ENCODE data around the gene TSPAN17.

The TSPAN17 gene

GRCh38 chr5:176673651-176674583 is 26.6 kb downstream of the TSPAN17 start:
- Histone ChIP-seq H3K4me1 (ENCODE audit: control insufficient read depth, insufficient read depth, low read length) (no peaks in the 10 kb centered on the region), H3K27me3 (ENCODE audit: control insufficient read depth, insufficient read depth, low read length) (peaks cover 16% of the 10 kb centered on the region), H3K9ac (ENCODE audit: low read length) (no peak overlapping the region), H3K36me3 (ENCODE audit: control insufficient read depth, insufficient read depth, low read length) (no peaks in the 10 kb centered on the region), H3K4me3 (ENCODE audit: low read length) (no peak overlapping the region), H3K27ac (ENCODE audit: low read depth, low read length) (no peak overlapping the region)

GRCh38 chr5:176674799-176675198 is 27.5 kb downstream of the TSPAN17 start:
- H3K4me1 ChIP-seq (ENCODE audit: control insufficient read depth, insufficient read depth, low read length): no peaks in the 10 kb centered on the region
- no peaks in the 10 kb centered on the region for H3K36me3 ChIP-seq (ENCODE audit: control insufficient read depth, insufficient read depth, low read length)
- H3K9ac ChIP-seq (ENCODE audit: low read length): no peak overlapping the region
- no peak overlapping the region for H3K27ac ChIP-seq (ENCODE audit: low read depth, low read length)
- H3K4me3 ChIP-seq (ENCODE audit: low read length): no peak overlapping the region
- H3K27me3 ChIP-seq (ENCODE audit: control insufficient read depth, insufficient read depth, low read length): peaks cover 19% of the 10 kb centered on the region

GRCh38 chr5:176675676-176676360 is 28.5 kb downstream of the TSPAN17 start:
- H3K27me3 ChIP-seq (ENCODE audit: control insufficient read depth, insufficient read depth, low read length): peaks cover 20% of the 10 kb centered on the region
- H3K4me3 ChIP-seq (ENCODE audit: low read length): no peak overlapping the region
- no peaks in the 10 kb centered on the region for H3K4me1 ChIP-seq (ENCODE audit: control insufficient read depth, insufficient read depth, low read length)
- no peak overlapping the region for H3K9ac ChIP-seq (ENCODE audit: low read length)
- no peaks in the 10 kb centered on the region for H3K36me3 ChIP-seq (ENCODE audit: control insufficient read depth, insufficient read depth, low read length)
- H3K27ac ChIP-seq (ENCODE audit: low read depth, low read length): no peak overlapping the region

GRCh38 chr5:176676361-176676824 is 29.1 kb downstream of the TSPAN17 start:
- no peaks in the 10 kb centered on the region for H3K36me3 ChIP-seq (ENCODE audit: control insufficient read depth, insufficient read depth, low read length)
- H3K27ac ChIP-seq (ENCODE audit: low read depth, low read length): no peak overlapping the region
- no peaks in the 10 kb centered on the region for H3K4me1 ChIP-seq (ENCODE audit: control insufficient read depth, insufficient read depth, low read length)
- peaks cover 20% of the 10 kb centered on the region for H3K27me3 ChIP-seq (ENCODE audit: control insufficient read depth, insufficient read depth, low read length)
- H3K4me3 ChIP-seq (ENCODE audit: low read length): no peak overlapping the region
- H3K9ac ChIP-seq (ENCODE audit: low read length): no peak overlapping the region

- H3K36me3 ChIP-seq (ENCODE audit: control insufficient read depth, insufficient read depth, low read length): no peaks in the 10 kb centered on the region
- no peak overlapping the region for H3K9ac ChIP-seq (ENCODE audit: low read length)
- no peak overlapping the region for H3K4me3 ChIP-seq (ENCODE audit: low read length)
- H3K4me1 ChIP-seq (ENCODE audit: control insufficient read depth, insufficient read depth, low read length): no peaks in the 10 kb centered on the region
- H3K27ac ChIP-seq (ENCODE audit: low read depth, low read length): no peak overlapping the region
- peaks cover 14% of the 10 kb centered on the region for H3K27me3 ChIP-seq (ENCODE audit: control insufficient read depth, insufficient read depth, low read length)
Measured at GRCh38 chr5:176677209-176677939, 30.1 kb downstream of the TSPAN17 start.

GRCh38 chr5:176678584-176678983 is 31.3 kb downstream of the TSPAN17 start:
- Histone ChIP-seq H3K9ac (ENCODE audit: low read length) (no peak overlapping the region), H3K27me3 (ENCODE audit: control insufficient read depth, insufficient read depth, low read length) (peaks cover 14% of the 10 kb centered on the region), H3K4me1 (ENCODE audit: control insufficient read depth, insufficient read depth, low read length) (no peaks in the 10 kb centered on the region), H3K36me3 (ENCODE audit: control insufficient read depth, insufficient read depth, low read length) (no peaks in the 10 kb centered on the region), H3K27ac (ENCODE audit: low read depth, low read length) (no peak overlapping the region), H3K4me3 (ENCODE audit: low read length) (no peak overlapping the region)

- Histone ChIP-seq H3K4me1 (ENCODE audit: control insufficient read depth, insufficient read depth, low read length) (no peaks in the 10 kb centered on the region), H3K9ac (ENCODE audit: low read length) (no peak overlapping the region), H3K36me3 (ENCODE audit: control insufficient read depth, insufficient read depth, low read length) (no peaks in the 10 kb centered on the region), H3K27ac (ENCODE audit: low read depth, low read length) (no peak overlapping the region), H3K4me3 (ENCODE audit: low read length) (no peak overlapping the region), H3K27me3 (ENCODE audit: control insufficient read depth, insufficient read depth, low read length) (peaks cover 14% of the 10 kb centered on the region)
Measured at GRCh38 chr5:176679365-176680225, 32.3 kb downstream of the TSPAN17 start.

GRCh38 chr5:176680226-176680563 is 32.9 kb downstream of the TSPAN17 start:
- Histone ChIP-seq H3K4me3 (ENCODE audit: low read length) (no peak overlapping the region), H3K4me1 (ENCODE audit: control insufficient read depth, insufficient read depth, low read length) (no peaks in the 10 kb centered on the region), H3K27me3 (ENCODE audit: control insufficient read depth, insufficient read depth, low read length) (peaks cover 14% of the 10 kb centered on the region), H3K36me3 (ENCODE audit: control insufficient read depth, insufficient read depth, low read length) (no peaks in the 10 kb centered on the region), H3K9ac (ENCODE audit: low read length) (no peak overlapping the region), H3K27ac (ENCODE audit: low read depth, low read length) (no peak overlapping the region)

- peaks cover 14% of the 10 kb centered on the region for H3K27me3 ChIP-seq (ENCODE audit: control insufficient read depth, insufficient read depth, low read length)
- H3K4me1 ChIP-seq (ENCODE audit: control insufficient read depth, insufficient read depth, low read length): no peaks in the 10 kb centered on the region
- H3K36me3 ChIP-seq (ENCODE audit: control insufficient read depth, insufficient read depth, low read length): no peaks in the 10 kb centered on the region
- H3K27ac ChIP-seq (ENCODE audit: low read depth, low read length): no peak overlapping the region
- H3K4me3 ChIP-seq (ENCODE audit: low read length): no peak overlapping the region
- no peak overlapping the region for H3K9ac ChIP-seq (ENCODE audit: low read length)
Measured at GRCh38 chr5:176682016-176682531, 34.8 kb downstream of the TSPAN17 start.

GRCh38 chr5:176685010-176685409 is 37.7 kb downstream of the TSPAN17 start:
- H3K27ac ChIP-seq (ENCODE audit: low read depth, low read length): no peak overlapping the region
- H3K4me3 ChIP-seq (ENCODE audit: low read length): no peak overlapping the region
- peaks cover under 1% of the 10 kb centered on the region for H3K27me3 ChIP-seq (ENCODE audit: control insufficient read depth, insufficient read depth, low read length)
- no peaks in the 10 kb centered on the region for H3K36me3 ChIP-seq (ENCODE audit: control insufficient read depth, insufficient read depth, low read length)
- H3K9ac ChIP-seq (ENCODE audit: low read length): no peak overlapping the region
- no peaks in the 10 kb centered on the region for H3K4me1 ChIP-seq (ENCODE audit: control insufficient read depth, insufficient read depth, low read length)

GRCh38 chr5:176687247-176687646 is 40.0 kb downstream of the TSPAN17 start:
- H3K4me1 ChIP-seq (ENCODE audit: control insufficient read depth, insufficient read depth, low read length): no peaks in the 10 kb centered on the region
- H3K4me3 ChIP-seq (ENCODE audit: low read length): no peak overlapping the region
- no peaks in the 10 kb centered on the region for H3K27me3 ChIP-seq (ENCODE audit: control insufficient read depth, insufficient read depth, low read length)
- no peak overlapping the region for H3K27ac ChIP-seq (ENCODE audit: low read depth, low read length)
- no peak overlapping the region for H3K9ac ChIP-seq (ENCODE audit: low read length)
- H3K36me3 ChIP-seq (ENCODE audit: control insufficient read depth, insufficient read depth, low read length): no peaks in the 10 kb centered on the region
